ENCODE data around the gene MAGI2. TPM values are rescaled to one million over a fixed set of nuclear protein-coding genes. Genes with fewer than 3 reads are reported as not detected.

The MAGI2 gene
- total RNA-seq, 1 donor from 2014 or later: 10.7 TPM

DNA sequence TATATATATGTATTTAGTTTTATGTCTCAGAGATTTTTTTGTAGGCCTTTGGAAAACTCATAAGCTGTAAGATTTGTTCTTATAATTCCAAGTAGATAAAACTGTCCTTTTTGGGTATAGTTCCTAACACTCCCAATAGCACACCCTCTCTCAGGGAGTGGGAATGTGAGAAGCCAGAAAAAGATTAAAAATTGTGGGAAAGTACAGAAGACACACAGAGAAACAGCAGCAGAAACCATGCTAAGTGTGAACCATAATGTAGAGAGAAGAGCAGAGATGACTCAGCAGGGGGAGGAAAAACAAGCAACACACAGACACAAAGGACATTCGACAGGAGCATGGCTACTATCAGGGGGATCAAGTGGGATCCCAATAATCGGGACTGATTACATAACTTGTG is 401.6 kb downstream of the MAGI2 start:
- Mint-ChIP-seq H3K9me3 (ENCODE audit: unreplicated experiment) (no peaks in the 10 kb centered on the region), H3K4me3 (ENCODE audit: unreplicated experiment) (no peak overlapping the region), H3K36me3 (ENCODE audit: unreplicated experiment) (no peaks in the 10 kb centered on the region), H3K27ac (ENCODE audit: unreplicated experiment) (no peak overlapping the region), H3K4me1 (ENCODE audit: unreplicated experiment) (peaks cover 11% of the 10 kb centered on the region), H3K27me3 (ENCODE audit: unreplicated experiment) (no peaks in the 10 kb centered on the region)
- no peak for DNase-seq (ENCODE audit: extremely low spot score, unreplicated experiment)
- TF ChIP-seq CTCF (IDR thresholded peaks at IDR 0.05): no peak

DNA sequence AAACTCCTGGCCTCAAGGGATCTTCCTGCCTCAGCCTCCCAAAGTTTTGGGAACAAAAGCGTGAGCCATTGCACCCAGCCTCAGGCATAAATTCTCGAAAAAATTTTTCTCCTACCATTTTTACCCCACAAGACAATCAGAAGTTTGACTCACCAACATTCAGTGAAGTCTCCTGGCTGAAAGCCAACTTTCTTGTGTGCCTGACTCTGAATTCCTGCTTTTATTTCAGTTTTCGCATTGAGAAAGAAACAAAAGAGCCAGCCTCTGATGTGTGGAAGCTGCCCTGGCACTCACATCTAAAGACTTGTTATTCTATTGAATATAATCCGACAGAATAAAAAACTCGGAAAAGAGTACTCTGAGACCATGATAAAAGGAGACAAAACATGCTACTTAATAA is 402.9 kb downstream of the MAGI2 start:
- Mint-ChIP-seq H3K9me3 (ENCODE audit: unreplicated experiment) (no peaks in the 10 kb centered on the region), H3K4me1 (ENCODE audit: unreplicated experiment) (peaks cover 11% of the 10 kb centered on the region), H3K36me3 (ENCODE audit: unreplicated experiment) (no peaks in the 10 kb centered on the region), H3K4me3 (ENCODE audit: unreplicated experiment) (no peak overlapping the region), H3K27me3 (ENCODE audit: unreplicated experiment) (no peaks in the 10 kb centered on the region), H3K27ac (ENCODE audit: unreplicated experiment) (no peak overlapping the region)
- no peak for TF ChIP-seq CTCF (IDR thresholded peaks at IDR 0.05)
- DNase-seq (ENCODE audit: extremely low spot score, unreplicated experiment): no peak

DNA sequence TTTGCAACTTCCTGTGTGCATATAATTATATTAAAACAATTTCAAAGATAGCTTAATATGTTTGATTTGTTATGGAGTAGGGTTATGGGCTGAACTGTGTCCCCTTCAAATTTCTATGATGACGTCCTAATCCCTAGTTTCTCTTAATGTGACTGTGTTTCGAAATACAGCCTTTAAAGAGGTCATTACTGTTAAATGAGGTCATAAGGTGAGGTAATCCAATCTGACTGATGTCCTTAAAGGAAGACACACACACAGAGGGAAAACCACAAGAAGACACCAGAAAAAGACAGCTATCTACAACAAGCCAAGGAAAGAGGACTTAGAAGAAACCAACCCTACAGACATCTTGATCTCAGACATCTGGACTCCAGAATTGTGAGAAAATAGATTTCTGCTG is 407.4 kb downstream of the MAGI2 start:
- TF ChIP-seq CTCF (IDR thresholded peaks at IDR 0.05): no peak
- no peak for DNase-seq (ENCODE audit: extremely low spot score, unreplicated experiment)
- Mint-ChIP-seq H3K4me1 (ENCODE audit: unreplicated experiment) (peaks cover 8% of the 10 kb centered on the region), H3K27ac (ENCODE audit: unreplicated experiment) (no peak overlapping the region), H3K27me3 (ENCODE audit: unreplicated experiment) (no peaks in the 10 kb centered on the region), H3K4me3 (ENCODE audit: unreplicated experiment) (no peak overlapping the region), H3K36me3 (ENCODE audit: unreplicated experiment) (no peaks in the 10 kb centered on the region), H3K9me3 (ENCODE audit: unreplicated experiment) (peaks cover 8% of the 10 kb centered on the region)

- no peak for TF ChIP-seq CTCF (IDR thresholded peaks at IDR 0.05)
- Mint-ChIP-seq H3K27me3 (ENCODE audit: unreplicated experiment) (no peaks in the 10 kb centered on the region), H3K9me3 (ENCODE audit: unreplicated experiment) (no peaks in the 10 kb centered on the region), H3K27ac (ENCODE audit: unreplicated experiment) (no peak overlapping the region), H3K4me3 (ENCODE audit: unreplicated experiment) (no peak overlapping the region), H3K4me1 (ENCODE audit: unreplicated experiment) (no peaks in the 10 kb centered on the region), H3K36me3 (ENCODE audit: unreplicated experiment) (no peaks in the 10 kb centered on the region)
- no peak for DNase-seq (ENCODE audit: extremely low spot score, unreplicated experiment)
These were observed 416.5 kb downstream of the MAGI2 start for GRCh38 chr7:79037001-79037400.

- H3K27ac Mint-ChIP-seq (ENCODE audit: unreplicated experiment): no peak overlapping the region
- no peaks in the 10 kb centered on the region for H3K4me1 Mint-ChIP-seq (ENCODE audit: unreplicated experiment)
- H3K9me3 Mint-ChIP-seq (ENCODE audit: unreplicated experiment): no peaks in the 10 kb centered on the region
- H3K27me3 Mint-ChIP-seq (ENCODE audit: unreplicated experiment): no peaks in the 10 kb centered on the region
- no peak for TF ChIP-seq CTCF (IDR thresholded peaks at IDR 0.05)
- H3K36me3 Mint-ChIP-seq (ENCODE audit: unreplicated experiment): no peaks in the 10 kb centered on the region
- DNase-seq (ENCODE audit: extremely low spot score, unreplicated experiment): no peak
- H3K4me3 Mint-ChIP-seq (ENCODE audit: unreplicated experiment): no peak overlapping the region
These were observed 417.1 kb downstream of the MAGI2 start for GRCh38 chr7:79036356-79036755.

All from osteocyte (in vitro differentiated cells).